HepG2 (cell line): Measurements from ENCODE around the gene ATG4D. TPM values are rescaled to one million over a fixed set of nuclear protein-coding genes. Genes with fewer than 3 reads are reported as not detected.
A peak's percentile ranks its signal among the peaks of the same experiment; 100 is the strongest.

Experiments
- ATF7-NPFF ChIP-seq: sonication (generic); formaldehyde crosslinking; IDR thresholded peaks from 2 replicates; pipeline ENCODE4 v1.8.1; 2023; ENCODE audit warnings: mild to moderate bottlenecking, low read depth, missing genetic modification reagents, moderate library complexity
- FOXA3 ChIP-seq: IDR thresholded peaks from 2 replicates; pipeline ENCODE4 v1.6.1; 2016; ENCODE audit warnings: missing genetic modification reagents, missing compliant biosample characterization
- GABPB1 ChIP-seq: IDR thresholded peaks from 2 replicates; pipeline ENCODE4 v1.6.1; 2016; ENCODE audit warnings: mild to moderate bottlenecking, missing genetic modification reagents, moderate library complexity, missing compliant biosample characterization
- GRHL1 ChIP-seq: sonication (generic); formaldehyde crosslinking; conservative IDR thresholded peaks from 2 replicates; pipeline ENCODE4 v1.8.0; 2022; ENCODE audit warnings: missing genetic modification reagents
- HNF4A ChIP-seq: sonication (generic); formaldehyde crosslinking; IDR thresholded peaks from 2 replicates; pipeline ENCODE4 v1.4.0; 2020; ENCODE audit warnings: missing genetic modification reagents
- KLF16 ChIP-seq, 2 experiments: sonication (generic) in 1 of 2; formaldehyde crosslinking in 1 of 2; IDR thresholded peaks; 2 replicates each; pipeline versions ENCODE4 v1.6.1 to v1.8.0; 2016 to 2023; ENCODE audit warnings: missing genetic modification reagents in 2 of 2, missing compliant biosample characterization in 1 of 2
- MATR3 ChIP-seq: sonication (generic); formaldehyde crosslinking; IDR thresholded peaks from 2 replicates; pipeline ENCODE4 v1.4.0; 2020; ENCODE audit warnings: missing genetic modification reagents
- MAX ChIP-seq: IDR thresholded peaks from 2 replicates; pipeline ENCODE4 v1.6.1; 2012; ENCODE audit warnings: inconsistent platforms
- MYNN ChIP-seq: sonication (generic); formaldehyde crosslinking; IDR thresholded peaks from 2 replicates; pipeline ENCODE4 v1.4.0; 2020; ENCODE audit warnings: mild to moderate bottlenecking, low read depth, missing genetic modification reagents
- NCOA2 ChIP-seq: sonication (generic); formaldehyde crosslinking; IDR thresholded peaks from 2 replicates; pipeline ENCODE4 v1.8.0; 2022; ENCODE audit warnings: inconsistent platforms
- PHF20 ChIP-seq: sonication (generic); formaldehyde crosslinking; IDR thresholded peaks from 2 replicates; pipeline ENCODE4 v1.5.0; 2020; ENCODE audit warnings: mild to moderate bottlenecking, missing genetic modification reagents
- PRDM15 ChIP-seq: sonication (generic); formaldehyde crosslinking; IDR thresholded peaks from 2 replicates; pipeline ENCODE4 v1.4.0; 2020; ENCODE audit warnings: missing genetic modification reagents
- RNF219 ChIP-seq: sonication (generic); formaldehyde crosslinking; IDR thresholded peaks from 2 replicates; pipeline ENCODE4 v1.5.0; 2020; ENCODE audit warnings: mild to moderate bottlenecking, missing genetic modification reagents
- SMARCC2 ChIP-seq: fragments of 450-650 bp; IDR thresholded peaks from 2 replicates; pipeline ENCODE4 v1.6.1; 2017; ENCODE audit warnings: antibody characterized with exemption, mild to moderate bottlenecking
- THRA ChIP-seq: sonication (generic); formaldehyde crosslinking; IDR thresholded peaks from 2 replicates; pipeline ENCODE4 v1.4.0; 2020; ENCODE audit warnings: missing genetic modification reagents, borderline replicate concordance
- ZFP62 ChIP-seq: sonication (generic); formaldehyde crosslinking; IDR thresholded peaks from 2 replicates; pipeline ENCODE4 v1.4.0; 2020; ENCODE audit warnings: missing genetic modification reagents
- ZIK1 ChIP-seq: sonication (generic); formaldehyde crosslinking; IDR thresholded peaks from 2 replicates; pipeline ENCODE4 v1.5.0; 2020; ENCODE audit warnings: mild to moderate bottlenecking, low read depth, missing genetic modification reagents, borderline replicate concordance
- ZMAT3 ChIP-seq: sonication (generic); formaldehyde crosslinking; conservative IDR thresholded peaks from 2 replicates; pipeline ENCODE4 v1.7.0; 2021; ENCODE audit warnings: missing genetic modification reagents
- ZNF253 ChIP-seq: sonication (generic); formaldehyde crosslinking; IDR thresholded peaks from 2 replicates; pipeline ENCODE4 v1.8.0; 2022; ENCODE audit warnings: mild to moderate bottlenecking, missing genetic modification reagents, borderline replicate concordance
- ZNF530 ChIP-seq: sonication (generic); formaldehyde crosslinking; IDR thresholded peaks from 2 replicates; pipeline ENCODE4 v1.5.0; 2020; ENCODE audit warnings: low read depth, mild to moderate bottlenecking, missing genetic modification reagents
- polyA plus RNA-seq, 8 experiments: library from polyadenylated mRNA; depleted of rRNA in 3 of 8; stranded (reverse) in 7 of 8; unstranded in 1 of 8; fragments of >200 nt; fragmentation: Illumina TruSeq in 4 of 8; extraction: Trizol in 4 of 8; gene quantifications; 2 replicates each; pipeline versions ENCODE4 v1.2.1 to v1.2.3, GENCODE V29; 2011 to 2016; ENCODE audit warnings: low read depth in 4 of 8, missing spikeins in 1 of 8, mixed read lengths in 1 of 8; ENCODE audit not compliant: insufficient read depth in 1 of 8
- total RNA-seq, 5 experiments: library from RNA; depleted of rRNA; stranded (reverse); fragments of >200 nt; fragmentation: Illumina TruSeq; extraction: Trizol; gene quantifications; 2 replicates each; pipeline ENCODE4 v1.2.3, GENCODE V29; 2016; ENCODE audit warnings: low read depth in 1 of 5

The ATG4D gene
- total and polyA plus RNA-seq, 2 of the 13 experiments (the other 11 are each of a cell fraction or from before 2014, with no cell fraction given) = 17.8 to 19.0 TPM

GRCh38 chr19:10568826-10569651 is 25.3 kb downstream of the ATG4D start, which contains the start of gene CDKN2D (continued):
- peak; percentile 83 for TF ChIP-seq GABPB1 (CRISPR knock-in tag)
- peak; percentile 34; the same call in 1 of the 2 replicates for TF ChIP-seq FOXA3 (CRISPR knock-in tag)
- peak; percentile 27; the same call in 1 of the 2 replicates for TF ChIP-seq THRA (CRISPR knock-in tag)
- TF ChIP-seq SMARCC2 = no peak
- no peak for TF ChIP-seq GRHL1 (CRISPR knock-in tag)
- no peak for TF ChIP-seq PRDM15
- no peak for TF ChIP-seq ZFP62 (CRISPR knock-in tag)
- TF ChIP-seq RNF219 (CRISPR knock-in tag) = no peak
- no peak for TF ChIP-seq ZIK1 (CRISPR knock-in tag)
- no peak for TF ChIP-seq ZMAT3 (CRISPR knock-in tag)
- no peak; a peak in 1 of 4 replicates for TF ChIP-seq KLF16 (CRISPR knock-in tag; IDR thresholded peaks at IDR 0.05)
- TF ChIP-seq PHF20 = 0 out of 2 replicates have a peak, but pooled peaks have one; percentile 47
- TF ChIP-seq HNF4A (CRISPR knock-in tag) = no peak; the same call in 1 of the 2 replicates
- no peak for TF ChIP-seq ZNF530
- no peak for TF ChIP-seq MATR3 (CRISPR knock-in tag)
- TF ChIP-seq ATF7-NPFF (CRISPR knock-in tag) = peak; percentile 99
- TF ChIP-seq MYNN (CRISPR knock-in tag) = no peak; the same call in 1 of the 2 replicates
- TF ChIP-seq MAX = peak; percentile 72
- 0 out of 2 replicates have a peak, but pooled peaks have one; percentile 49 for TF ChIP-seq NCOA2 (CRISPR knock-in tag)
- TF ChIP-seq ZNF253 (CRISPR knock-in tag) = no peak; the same call in 1 of the 2 replicates
